Measurements from ENCODE around the gene VPS33A. TPM values are rescaled to one million over a fixed set of nuclear protein-coding genes. Genes with fewer than 3 reads are reported as not detected.
A peak's percentile ranks its signal among the peaks of the same experiment; 100 is the strongest.

VPS33A gene
- total and polyA plus RNA-seq, 2 of the 13 experiments (the other 11 are each of a cell fraction or from before 2014, with no cell fraction given): 11.0 to 43.6 TPM

GRCh38 chr12:122266230-122266901 is at the start of gene VPS33A (continued):
- TF ChIP-seq GMEB1 (CRISPR knock-in tag; IDR thresholded peaks at IDR 0.05; ENCODE audit: borderline replicate concordance) (peak; percentile 98), STAT6 (CRISPR knock-in tag; IDR thresholded peaks at IDR 0.05; ENCODE audit: borderline replicate concordance) (peak; percentile 95; the same call in 1 of the 2 replicates), ZNF205 (CRISPR knock-in tag; IDR thresholded peaks at IDR 0.05) (no peak; the same call in none of the 2 replicates), ZGPAT (CRISPR knock-in tag; IDR thresholded peaks at IDR 0.05) (peak; percentile 91), SOX5 (CRISPR knock-in tag; IDR thresholded peaks at IDR 0.05; ENCODE audit: borderline replicate concordance) (peak; percentile 54; the same call in 1 of the 2 replicates), THAP9 (CRISPR knock-in tag; IDR thresholded peaks at IDR 0.05; ENCODE audit: borderline replicate concordance) (peak; percentile 96), REPIN1 (CRISPR knock-in tag; IDR thresholded peaks at IDR 0.05; ENCODE audit: borderline replicate concordance, low read depth) (peak; percentile 93), ZNF800 (CRISPR knock-in tag; IDR thresholded peaks at IDR 0.05) (0 out of 2 replicates have a peak, but pooled peaks have one; percentile 46)

Data from HepG2 (cell line).